DOHH2 (cell line): Measurements from ENCODE around the gene NLRP1.

ENCODE experiments used
- H3F3A ChIP-seq: fragments of 200-600 bp; sonication (generic), shearing (Covaris generic); 2 replicates; pipeline ENCODE4 v1.6.0; 2016; ENCODE audit warnings: antibody characterized with exemption, mild to moderate bottlenecking; ENCODE audit not compliant: control insufficient read depth, insufficient read depth
- H3K27ac ChIP-seq: fragments of 200-600 bp; sonication (generic); 2 replicates; pipeline ENCODE4 v1.5.1; 2014; ENCODE audit warnings: low read depth, mild to moderate bottlenecking, low read length, moderate library complexity
- H3K27me3 ChIP-seq: fragments of 200-600 bp; sonication (generic); 2 replicates; pipeline ENCODE4 v1.6.1; 2014; ENCODE audit warnings: mild to moderate bottlenecking, low read length, mixed read lengths; ENCODE audit not compliant: control insufficient read depth
- H3K36me3 ChIP-seq: fragments of 200-600 bp; sonication (generic); 2 replicates; pipeline ENCODE4 v1.6.1; 2014; ENCODE audit warnings: mild to moderate bottlenecking, low read length, moderate library complexity, mixed read lengths; ENCODE audit not compliant: control insufficient read depth
- H3K4me1 ChIP-seq: fragments of 200-600 bp; sonication (generic); 2 replicates; pipeline ENCODE4 v1.6.1; 2014; ENCODE audit warnings: mild to moderate bottlenecking, low read length, mixed read lengths; ENCODE audit not compliant: control insufficient read depth
- H3K4me2 ChIP-seq: fragments of 200-600 bp; sonication (generic); 2 replicates; pipeline ENCODE4 v1.6.0; 2014; ENCODE audit warnings: mild to moderate bottlenecking, low read length, moderate library complexity
- H3K4me3 ChIP-seq: fragments of 200-600 bp; sonication (generic); 2 replicates; pipeline ENCODE4 v1.5.1; 2014; ENCODE audit warnings: mild to moderate bottlenecking, low read length, mixed read lengths
- H3K79me2 ChIP-seq: fragments of 200-600 bp; sonication (generic); 2 replicates; pipeline ENCODE4 v1.6.1; 2014; ENCODE audit warnings: mild to moderate bottlenecking, low read length, mixed read lengths; ENCODE audit not compliant: control insufficient read depth
- H3K9me2 ChIP-seq: fragments of 200-600 bp; sonication (generic); replicated peaks from 2 replicates; pipeline ENCODE4 v1.6.1; 2014; ENCODE audit warnings: mild to moderate bottlenecking, low read length, mixed read lengths; ENCODE audit not compliant: control insufficient read depth
- H3K9me3 ChIP-seq: fragments of 200-600 bp; sonication (generic); 2 replicates; pipeline ENCODE4 v1.6.1; 2014; ENCODE audit warnings: antibody characterized with exemption, low read length, mixed read lengths; ENCODE audit not compliant: control insufficient read depth, insufficient read depth
- H4K20me1 ChIP-seq: fragments of 200-600 bp; sonication (generic); 2 replicates; pipeline ENCODE4 v1.6.0; 2014; ENCODE audit warnings: low read depth, mild to moderate bottlenecking, antibody characterized with exemption, low read length, moderate library complexity; ENCODE audit not compliant: control insufficient read depth, insufficient read depth
- EZH2phosphoT487 ChIP-seq: fragments of 200-600 bp; sonication (generic); IDR thresholded peaks from 2 replicates; pipeline ENCODE4 v1.6.1; 2017; ENCODE audit warnings: borderline replicate concordance, mild to moderate bottlenecking, antibody characterized with exemption, low read length, moderate library complexity, mixed read lengths
- TF ChIP-seq, protein P1 (sequence below): fragments of 200-600 bp; sonication (generic); IDR thresholded peaks from one replicate; pipeline ENCODE4 v1.5.1; 2014; ENCODE audit warnings: antibody characterized with exemption, mild to moderate bottlenecking, low read depth, low read length; ENCODE audit not compliant: poor library complexity, severe bottlenecking

NLRP1 gene

DNA sequence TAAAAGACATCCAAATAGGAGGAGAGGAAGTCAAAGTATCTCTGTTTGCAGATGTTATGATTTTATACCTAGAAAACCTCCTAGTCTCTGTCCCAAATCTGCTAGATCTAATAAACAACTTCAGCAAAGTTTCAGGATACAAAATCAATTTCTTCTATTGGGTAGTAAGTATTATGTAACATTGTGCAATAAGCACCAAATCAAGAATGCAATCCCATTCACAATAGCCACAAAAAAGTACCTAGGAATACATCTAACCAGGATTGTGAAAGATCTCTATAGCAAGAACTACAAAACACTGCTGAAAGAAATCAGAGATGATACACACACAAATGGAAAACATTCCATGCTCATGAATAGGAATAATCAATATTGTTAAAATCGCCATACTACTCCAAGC lies 13.0 kb downstream of the NLRP1 start:
- Histone ChIP-seq H3F3A (no peaks in the 10 kb centered on the region), H3K9me2 (no peaks in the 10 kb centered on the region), H3K4me3 (no peak overlapping the region), H4K20me1 (no peaks in the 10 kb centered on the region), H3K27me3 (no peaks in the 10 kb centered on the region), H3K36me3 (no peaks in the 10 kb centered on the region), H3K27ac (no peak overlapping the region), H3K79me2 (no peaks in the 10 kb centered on the region), H3K9me3 (no peaks in the 10 kb centered on the region), H3K4me2 (no peak overlapping the region), H3K4me1 (no peaks in the 10 kb centered on the region)
- TF ChIP-seq EZH2phosphoT487: no peak
- TF ChIP-seq, protein P1, sequence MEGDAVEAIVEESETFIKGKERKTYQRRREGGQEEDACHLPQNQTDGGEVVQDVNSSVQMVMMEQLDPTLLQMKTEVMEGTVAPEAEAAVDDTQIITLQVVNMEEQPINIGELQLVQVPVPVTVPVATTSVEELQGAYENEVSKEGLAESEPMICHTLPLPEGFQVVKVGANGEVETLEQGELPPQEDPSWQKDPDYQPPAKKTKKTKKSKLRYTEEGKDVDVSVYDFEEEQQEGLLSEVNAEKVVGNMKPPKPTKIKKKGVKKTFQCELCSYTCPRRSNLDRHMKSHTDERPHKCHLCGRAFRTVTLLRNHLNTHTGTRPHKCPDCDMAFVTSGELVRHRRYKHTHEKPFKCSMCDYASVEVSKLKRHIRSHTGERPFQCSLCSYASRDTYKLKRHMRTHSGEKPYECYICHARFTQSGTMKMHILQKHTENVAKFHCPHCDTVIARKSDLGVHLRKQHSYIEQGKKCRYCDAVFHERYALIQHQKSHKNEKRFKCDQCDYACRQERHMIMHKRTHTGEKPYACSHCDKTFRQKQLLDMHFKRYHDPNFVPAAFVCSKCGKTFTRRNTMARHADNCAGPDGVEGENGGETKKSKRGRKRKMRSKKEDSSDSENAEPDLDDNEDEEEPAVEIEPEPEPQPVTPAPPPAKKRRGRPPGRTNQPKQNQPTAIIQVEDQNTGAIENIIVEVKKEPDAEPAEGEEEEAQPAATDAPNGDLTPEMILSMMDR: no peak

DNA sequence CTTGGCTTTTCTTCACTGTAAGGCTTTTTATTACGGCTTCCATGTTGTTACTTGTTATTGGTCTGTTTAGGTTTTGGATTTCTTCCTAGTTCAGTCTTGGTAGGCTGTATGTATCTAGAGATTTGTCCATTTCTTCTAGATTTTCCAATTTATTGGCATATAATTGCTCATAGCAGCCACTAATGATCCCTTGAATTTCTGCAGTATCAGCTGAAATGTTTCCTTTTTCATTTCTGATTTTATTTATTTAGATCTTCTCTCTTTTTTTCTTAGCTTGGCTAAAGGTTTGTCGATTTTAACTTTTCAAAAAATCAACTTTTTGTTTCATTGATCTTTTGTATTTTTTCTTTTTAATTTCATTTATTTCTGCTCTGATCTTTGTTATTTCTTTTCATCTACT lies 18.5 kb downstream of the NLRP1 start:
- no peaks in the 10 kb centered on the region for H3K9me3 ChIP-seq
- H3F3A ChIP-seq: no peaks in the 10 kb centered on the region
- no peaks in the 10 kb centered on the region for H3K4me1 ChIP-seq
- H3K9me2 ChIP-seq: no peaks in the 10 kb centered on the region
- H3K79me2 ChIP-seq: no peaks in the 10 kb centered on the region
- no peak overlapping the region for H3K4me2 ChIP-seq
- no peaks in the 10 kb centered on the region for H4K20me1 ChIP-seq
- no peak overlapping the region for H3K4me3 ChIP-seq
- TF ChIP-seq, protein P1: no peak
- no peak for TF ChIP-seq EZH2phosphoT487
- no peaks in the 10 kb centered on the region for H3K27me3 ChIP-seq
- no peaks in the 10 kb centered on the region for H3K36me3 ChIP-seq
- no peak overlapping the region for H3K27ac ChIP-seq

DNA sequence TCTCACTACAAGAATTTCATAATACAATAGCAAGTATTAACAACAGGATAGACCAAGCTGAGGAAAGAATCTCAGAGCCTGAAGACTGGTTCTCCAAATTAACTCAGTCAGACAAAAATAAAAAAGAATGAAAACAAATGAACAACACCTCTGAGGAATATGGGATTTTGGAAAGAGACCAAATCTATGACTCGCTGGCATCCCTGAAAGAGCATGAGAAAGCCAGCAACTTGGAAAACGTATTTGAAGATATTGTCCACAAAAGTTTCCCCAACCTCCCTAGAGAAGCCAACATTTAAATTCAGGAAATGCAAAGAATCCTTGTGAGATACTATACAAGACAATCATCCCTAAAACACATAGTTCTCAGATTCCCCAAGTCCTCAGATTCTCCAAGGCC lies 20.9 kb downstream of the NLRP1 start:
- Histone ChIP-seq H3F3A (no peaks in the 10 kb centered on the region), H3K9me3 (no peaks in the 10 kb centered on the region), H3K27me3 (no peaks in the 10 kb centered on the region), H3K36me3 (no peaks in the 10 kb centered on the region), H3K4me1 (no peaks in the 10 kb centered on the region), H3K27ac (no peak overlapping the region), H3K79me2 (no peaks in the 10 kb centered on the region), H3K4me3 (no peak overlapping the region), H3K9me2 (no peaks in the 10 kb centered on the region), H3K4me2 (no peak overlapping the region), H4K20me1 (no peaks in the 10 kb centered on the region)
- no peak for TF ChIP-seq EZH2phosphoT487
- TF ChIP-seq, protein P1: no peak
